ENCODE results near the gene KCNK3. TPM values are rescaled to one million over a fixed set of nuclear protein-coding genes. Genes with fewer than 3 reads are reported as not detected.

Gene KCNK3
- total and polyA plus RNA-seq, 10 of the 15 experiments (the other 5 are each of a cell fraction or from before 2014, with no cell fraction given) = 0.13 TPM; not detected in 9

- H3K27me3 ChIP-seq (replicated peaks in 1 of 2; ENCODE audit: control insufficient read depth in 2 of 2, insufficient read depth in 2 of 2, low read length in 1 of 2) = peaks cover 0 to 1% of the 10 kb centered on the region in 2 experiments; a peak in 1 of 4 replicates
- ChIA-PET CTCF (interaction anchor here (1.3 kb wide), 1 partner anchor 34 kb away, joined by 3 read pairs; no protein-coding TSS in a partner anchor), SMC1A (ENCODE audit: uncharacterized antibody, unreplicated experiment) (interaction anchor here (0.5 kb wide), 1 partner anchor 414 kb away, joined by 3 read pairs; no protein-coding TSS in a partner anchor), POLR2A (no interaction called here), RAD21 (ENCODE audit: unreplicated experiment) (no interaction called here)
- DNase-seq (ENCODE audit: low read depth, low spot score) (no peak), FAIRE-seq (no peak), ATAC-seq (no peak)
- H3K27ac ChIP-seq (ENCODE audit: control insufficient read depth, insufficient read depth) = no peak overlapping the region
- no peak overlapping the region for H3K4me2 ChIP-seq (ENCODE audit: control insufficient read depth, insufficient read depth)
- intact Hi-C loops (cut with micrococcal nuclease; ENCODE audit: unreplicated experiment) (no loop called here), in situ Hi-C loops (cut with MboI) (no loop called here)
- no peaks in the 10 kb centered on the region for H3K9me3 ChIP-seq (replicated peaks; ENCODE audit: control insufficient read depth, insufficient read depth, low read length)
- no peaks in the 10 kb centered on the region for H4K20me1 ChIP-seq (ENCODE audit: control insufficient read depth, insufficient read depth)
- no peaks in the 10 kb centered on the region for H3K79me2 ChIP-seq (ENCODE audit: control insufficient read depth, insufficient read depth, low read length)
- BruUV-seq (replicated peaks) = no TSS peak
- no peaks in the 10 kb centered on the region for H3K4me1 ChIP-seq (ENCODE audit: control insufficient read depth, insufficient read depth, low read length)
- no peak overlapping the region for H3K9ac ChIP-seq (ENCODE audit: control insufficient read depth, insufficient read depth, low read length)
- H2AFZ ChIP-seq (ENCODE audit: control insufficient read depth, low read depth, low read length) = no peak overlapping the region
- H3K36me3 ChIP-seq (ENCODE audit: control insufficient read depth in 2 of 2, insufficient read depth in 2 of 2, low read length in 1 of 2) = no peaks in the 10 kb centered on the region
- no peak overlapping the region for H3K4me3 ChIP-seq
- WGBS (ENCODE audit: insufficient coverage, insufficient replicate concordance, low lambda C conversion rate, missing lambda C conversion rate) = 2% methylated on average over 11 of the region's 11 CpGs
- TF ChIP-seq SPI1 (IDR thresholded peaks at IDR 0.05; ENCODE audit: borderline replicate concordance, insufficient read depth, low read depth, low read length) (no peak), E4F1 (IDR thresholded peaks at IDR 0.05; ENCODE audit: borderline replicate concordance, partially characterized antibody) (no peak), SMAD5 (IDR thresholded peaks at IDR 0.05; ENCODE audit: low read depth) (no peak), ZNF592 (IDR thresholded peaks at IDR 0.05) (no peak), POU2F2 (IDR thresholded peaks at IDR 0.05; ENCODE audit: borderline replicate concordance, low read depth, low read length) (no peak), CEBPZ (IDR thresholded peaks at IDR 0.05; ENCODE audit: low read depth, low read length) (no peak), MAX (IDR thresholded peaks at IDR 0.05; ENCODE audit: low read depth, low read length) (no peak), POLR2AphosphoS5 (IDR thresholded peaks at IDR 0.05; ENCODE audit: low read length) (no peak)
Observed at GRCh38 chr2:26711457-26712161, 19.1 kb downstream of the KCNK3 start.
